Amniotic stem cell (primary cell): Measurements from ENCODE around the gene TMEM127.
"Not testable (repeated sequence)": the region's sequence is repeated elsewhere in the genome, so short reads cannot be mapped to it uniquely, and the experiment has no call there.

Experiments
- DNase-seq: peaks from one replicate; lab custom pipeline; 2025; lab: John Stamatoyannopoulos, UW

Gene TMEM127

DNA sequence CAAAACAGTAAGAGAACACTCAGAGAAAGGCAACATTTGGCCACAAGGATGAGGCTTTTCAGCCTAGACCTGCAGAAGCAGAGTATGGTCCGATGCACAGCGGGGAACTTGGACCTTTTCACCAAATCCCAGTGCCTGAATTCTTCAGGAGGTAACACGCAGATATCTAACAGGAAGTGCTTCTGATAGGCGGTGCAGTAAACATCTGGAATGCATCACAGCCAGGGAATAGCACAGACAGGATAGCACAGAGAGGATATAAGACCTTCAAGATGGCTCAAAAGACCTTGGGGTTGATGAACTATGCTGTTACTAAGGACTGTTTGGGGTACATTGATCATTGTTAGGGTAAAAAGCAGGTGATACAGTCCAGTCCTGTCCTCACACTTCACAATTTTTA lies 1.7 kb downstream of the TMEM127 start:
- no peak for DNase-seq

DNA sequence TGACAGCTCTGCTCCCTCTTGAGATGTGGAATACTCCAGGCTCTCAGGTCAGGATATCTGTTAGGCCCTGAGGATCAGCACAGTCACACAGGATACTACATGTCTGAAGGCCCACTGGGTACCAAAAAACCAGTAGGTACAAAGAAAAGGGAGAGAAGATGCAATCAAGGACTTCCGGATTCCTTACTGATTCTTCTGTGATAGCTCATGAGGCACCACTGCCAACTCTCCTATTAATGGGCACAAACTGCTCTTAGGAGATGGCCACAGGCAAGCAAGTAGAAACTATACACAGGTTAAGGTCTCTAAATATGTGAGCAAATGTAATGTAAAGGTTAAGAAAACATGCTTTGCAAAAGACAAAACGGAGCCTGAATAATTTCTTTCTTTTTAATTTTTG lies 3.5 kb downstream of the TMEM127 start:
- DNase-seq: no peak

DNA sequence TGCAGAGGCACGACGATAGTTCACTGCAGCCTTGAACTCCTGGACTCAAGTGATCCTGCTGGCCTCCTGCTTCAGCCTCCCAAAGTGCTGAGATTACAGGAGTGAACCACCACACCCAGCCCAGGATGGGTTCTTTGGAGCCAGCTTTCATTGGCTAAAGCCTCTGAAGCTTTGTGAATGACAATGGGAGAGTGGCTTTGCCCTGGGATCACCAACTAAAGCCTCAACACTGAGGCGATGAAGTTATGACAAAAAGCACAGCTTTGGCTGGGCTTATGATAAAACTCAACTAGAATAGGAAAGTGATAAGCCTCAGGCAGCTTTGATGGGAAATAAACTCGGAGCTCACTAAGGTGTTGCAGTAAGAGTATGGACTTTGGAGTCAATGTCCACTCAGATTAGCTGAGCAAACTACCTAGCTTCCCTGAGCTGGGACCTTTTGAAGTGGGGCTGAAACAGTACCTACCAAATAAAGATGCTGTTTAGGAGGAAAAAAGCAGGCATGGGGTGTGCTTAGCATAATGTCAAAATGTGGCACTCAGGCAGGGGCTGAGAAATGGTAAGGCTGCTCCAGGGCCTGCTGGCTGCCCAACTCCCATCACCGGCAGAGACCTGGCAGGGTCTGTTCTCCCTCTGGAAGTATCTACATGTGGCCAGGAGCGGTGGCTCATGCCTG lies 4.3 kb downstream of the TMEM127 start:
- DNase-seq: no peak

DNA sequence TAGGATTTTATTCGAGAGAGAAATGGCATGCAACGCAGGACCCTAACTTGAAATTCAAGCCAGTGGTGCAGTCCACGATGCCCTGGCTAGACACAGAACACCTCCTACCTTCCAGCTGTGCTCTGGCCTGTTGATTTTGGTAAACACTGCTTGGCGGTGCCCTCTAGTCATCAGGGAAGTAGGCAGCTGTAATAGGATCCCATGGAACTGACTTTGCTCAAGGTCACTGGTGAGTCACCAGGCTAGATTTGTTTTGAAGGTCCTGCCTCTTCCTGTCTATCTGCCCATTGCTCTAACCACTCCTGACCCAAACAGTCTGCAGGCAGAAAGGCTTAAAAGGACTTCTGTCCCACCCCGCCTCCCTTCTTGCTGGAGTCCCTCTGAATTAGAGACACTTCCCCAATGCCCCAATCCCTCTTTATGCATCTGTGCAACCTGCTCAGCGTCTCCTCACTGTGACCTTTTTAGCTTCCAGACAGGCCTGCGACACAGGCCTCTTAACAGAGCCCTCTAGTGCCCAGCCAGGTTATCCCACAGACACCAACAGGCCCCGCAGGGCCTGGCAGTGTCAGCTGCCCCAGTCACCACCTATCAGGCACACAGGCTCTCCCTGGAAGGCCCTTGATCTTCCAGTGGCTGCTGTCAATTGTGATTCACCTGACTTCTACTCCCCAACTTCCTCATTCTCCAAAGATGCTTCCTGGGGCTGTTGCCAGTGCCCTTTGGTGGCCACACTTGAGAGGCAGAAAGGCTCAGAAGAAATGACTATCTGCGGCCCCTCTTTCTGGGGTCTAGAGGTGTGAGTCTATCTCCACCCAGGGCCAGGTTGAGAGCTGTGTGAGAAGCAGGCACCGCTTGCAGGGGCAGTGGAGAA lies 5.2 kb downstream of the TMEM127 start:
- peak; percentile 56 for DNase-seq

DNA sequence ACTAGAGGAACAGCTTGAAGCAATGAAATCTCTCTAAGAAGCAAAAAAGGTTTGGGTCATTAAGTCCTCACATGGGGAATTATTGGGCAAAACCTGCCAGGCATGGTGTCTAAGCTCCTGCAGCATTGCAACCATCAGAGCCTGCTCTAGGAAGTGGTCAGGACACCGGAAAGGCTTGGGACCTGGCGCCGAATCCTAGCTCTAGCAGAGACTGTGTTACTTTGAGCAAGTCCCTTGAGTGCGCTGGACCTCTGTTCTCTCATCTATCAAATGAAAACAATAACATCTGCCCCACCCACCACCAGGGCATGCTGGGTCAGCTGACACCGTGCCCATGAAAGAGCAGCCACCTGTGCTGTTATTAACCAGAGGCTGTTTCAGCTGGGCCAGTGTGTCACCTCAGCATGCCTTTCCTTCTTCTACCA lies 6.3 kb downstream of the TMEM127 start:
- no peak for DNase-seq

DNA sequence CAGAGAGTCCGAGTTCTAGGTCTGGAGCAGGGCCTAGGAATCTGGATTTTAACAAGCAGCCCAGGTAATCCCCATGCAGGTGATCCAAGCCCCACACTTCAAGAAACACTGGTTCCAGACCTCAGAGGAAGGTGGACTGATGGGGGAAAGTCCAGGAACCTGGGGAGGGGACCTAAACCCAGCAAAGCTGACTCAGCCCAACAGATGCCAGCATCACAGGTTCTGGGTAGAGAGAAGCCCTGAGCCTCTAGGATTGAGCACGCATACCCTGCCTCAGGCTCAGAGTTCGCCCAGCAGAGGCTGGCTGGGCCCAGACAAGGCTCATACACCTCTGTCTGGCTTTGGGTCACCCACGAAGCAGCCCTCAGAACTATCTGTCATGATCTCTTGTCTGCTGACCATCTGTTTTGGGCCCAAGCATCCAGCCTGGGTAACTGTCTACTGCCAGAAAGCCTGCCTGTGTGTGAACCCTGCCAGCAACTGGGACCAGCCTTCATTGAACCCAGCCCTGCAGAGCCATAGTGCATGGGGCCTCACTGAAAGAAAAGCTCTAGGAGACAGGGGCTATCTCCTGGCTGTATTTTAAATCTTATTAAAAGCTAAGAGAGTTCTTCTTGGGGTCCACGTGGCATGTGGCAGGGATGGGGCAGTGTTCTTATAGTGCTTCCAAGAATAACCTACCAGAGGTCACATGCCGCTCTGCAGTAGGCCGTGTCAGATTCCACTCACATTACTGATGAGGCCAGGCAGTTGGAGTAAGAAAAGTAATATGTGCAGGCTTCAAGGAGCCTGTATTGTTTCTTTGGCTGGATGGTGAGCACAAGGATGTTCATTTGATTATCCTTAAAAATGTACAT lies 7.4 kb downstream of the TMEM127 start:
- no peak for DNase-seq

DNA sequence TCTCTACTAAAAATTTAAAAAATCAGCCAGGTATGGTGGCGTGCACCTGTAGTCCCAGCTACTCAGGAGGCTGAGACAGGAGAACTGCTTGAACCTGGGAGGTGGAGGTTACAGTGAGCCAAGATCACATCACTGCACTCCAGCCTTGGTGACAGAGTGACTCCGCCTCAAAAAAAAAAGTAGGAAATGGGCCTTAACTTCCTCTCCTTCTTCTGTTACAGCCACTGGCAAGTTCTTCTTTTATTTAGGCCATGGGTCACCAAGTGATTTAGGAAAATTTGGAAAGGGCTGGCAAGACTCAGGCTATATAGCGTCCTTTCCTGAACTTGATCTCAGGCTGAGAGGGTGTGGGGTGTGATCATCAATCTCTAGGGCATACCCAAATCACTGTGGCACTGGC lies 8.1 kb downstream of the TMEM127 start:
- not testable (repeated sequence) for DNase-seq

DNA sequence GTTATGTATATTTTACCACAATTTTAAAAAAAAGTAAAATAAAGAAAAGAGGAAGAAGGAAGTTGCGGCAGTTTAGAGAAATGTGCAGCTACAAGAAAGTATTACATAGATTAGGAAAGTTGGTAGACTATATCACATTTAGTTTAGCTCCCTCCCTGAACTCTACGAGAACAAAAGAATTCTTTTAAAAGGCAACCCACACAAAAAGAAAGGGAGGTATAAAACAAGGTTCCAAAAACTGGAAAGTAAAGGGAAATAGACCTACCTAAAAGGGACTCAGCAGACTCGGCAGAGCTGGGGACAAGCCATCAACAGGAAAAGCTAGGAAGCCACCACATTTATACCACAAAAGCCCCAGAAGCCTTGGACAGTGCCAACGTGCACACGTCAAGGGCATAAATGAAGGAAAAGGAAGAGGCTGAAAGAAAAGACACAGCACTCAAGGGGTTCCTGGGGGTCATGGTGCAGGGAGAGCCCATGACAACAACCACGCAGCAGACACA lies 9.1 kb downstream of the TMEM127 start:
- DNase-seq: no peak

DNA sequence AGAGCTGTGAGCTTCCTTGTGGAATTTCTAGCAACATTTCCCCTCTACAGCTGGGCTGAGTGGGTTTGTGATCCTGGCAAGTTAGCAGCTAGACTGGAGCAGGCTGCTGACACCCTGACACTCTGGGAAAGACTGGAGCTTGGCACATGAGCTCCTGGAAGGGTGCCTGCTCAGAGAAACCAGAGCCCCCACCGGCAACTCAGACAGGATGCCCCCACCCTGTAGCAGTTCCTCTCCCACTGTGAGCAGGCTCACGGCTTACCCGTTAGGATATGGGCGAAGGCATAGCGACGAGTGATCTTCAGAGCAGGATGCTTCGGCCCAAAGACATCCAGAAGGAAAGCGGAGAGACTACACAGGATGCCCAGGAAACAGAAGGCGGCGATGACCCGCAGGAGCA lies 11.2 kb downstream of the TMEM127 start:
- no peak for DNase-seq

DNA sequence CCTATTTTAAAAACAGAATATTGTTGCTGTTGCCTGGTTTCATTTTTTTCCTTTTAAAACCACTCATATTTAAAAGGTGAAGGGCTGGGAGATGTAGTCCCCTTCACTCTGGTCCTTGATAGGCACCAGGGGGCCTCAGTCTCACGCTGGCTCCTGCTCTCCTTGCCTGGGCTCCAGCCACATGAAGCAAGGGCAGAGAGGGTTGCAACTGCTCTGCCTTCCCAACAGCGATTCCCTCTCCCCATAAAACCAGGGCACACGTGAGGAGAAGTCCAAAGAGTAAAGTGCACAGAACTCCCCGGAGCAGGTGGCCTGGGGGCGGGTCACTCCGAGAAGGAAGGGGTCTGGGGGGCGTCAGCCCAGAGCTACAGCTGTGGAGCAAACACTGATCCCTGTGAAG lies 12.8 kb downstream of the TMEM127 start:
- no peak for DNase-seq

DNA sequence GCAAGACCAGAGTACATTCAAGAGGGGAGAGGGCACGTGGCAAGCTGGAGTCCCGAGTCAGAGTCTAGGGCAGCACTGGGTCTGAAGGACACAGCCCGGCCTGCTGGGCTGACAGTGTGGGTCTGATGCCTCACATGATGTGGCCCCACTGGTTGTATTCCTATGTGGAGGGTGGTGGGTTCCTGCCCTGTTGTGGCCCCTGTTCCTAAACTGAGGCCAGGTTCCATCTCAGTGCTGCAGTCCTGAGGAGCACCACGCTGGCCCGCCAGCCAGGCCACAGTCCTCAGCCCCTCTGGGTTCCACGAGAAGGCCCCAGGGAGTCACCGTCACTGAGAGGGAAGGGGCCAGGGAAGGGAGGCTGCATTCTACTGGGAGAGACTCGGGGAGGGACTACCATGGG lies 13.3 kb downstream of the TMEM127 start:
- no peak for DNase-seq

DNA sequence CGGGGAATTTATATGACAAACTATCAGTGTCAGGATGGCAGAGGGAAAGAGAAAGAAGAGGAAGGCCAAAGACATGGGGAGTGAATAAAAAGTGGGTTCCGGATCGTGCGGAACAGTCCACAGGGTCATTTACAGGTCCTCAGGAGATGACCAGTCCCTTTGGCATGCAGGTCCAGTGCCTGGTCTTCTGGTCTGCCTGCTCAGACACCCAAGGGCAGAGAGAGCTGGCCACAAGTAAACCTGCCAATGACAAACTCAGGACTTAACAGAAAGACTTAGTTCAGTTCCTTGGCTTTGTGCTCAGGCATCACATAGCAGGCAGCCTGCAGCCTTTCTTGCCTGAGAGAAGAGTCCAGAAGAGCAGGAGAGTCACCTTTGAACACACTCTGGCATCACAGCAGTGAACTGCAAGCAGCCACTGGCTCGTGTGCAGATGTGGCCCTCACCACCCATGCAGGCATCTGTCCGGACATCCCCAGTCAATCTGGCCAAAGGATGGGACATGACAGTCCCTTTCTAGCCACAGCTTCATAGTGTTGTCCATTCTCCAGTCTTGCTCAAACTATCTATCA lies 14.0 kb downstream of the TMEM127 start:
- DNase-seq: peak; percentile 74

DNA sequence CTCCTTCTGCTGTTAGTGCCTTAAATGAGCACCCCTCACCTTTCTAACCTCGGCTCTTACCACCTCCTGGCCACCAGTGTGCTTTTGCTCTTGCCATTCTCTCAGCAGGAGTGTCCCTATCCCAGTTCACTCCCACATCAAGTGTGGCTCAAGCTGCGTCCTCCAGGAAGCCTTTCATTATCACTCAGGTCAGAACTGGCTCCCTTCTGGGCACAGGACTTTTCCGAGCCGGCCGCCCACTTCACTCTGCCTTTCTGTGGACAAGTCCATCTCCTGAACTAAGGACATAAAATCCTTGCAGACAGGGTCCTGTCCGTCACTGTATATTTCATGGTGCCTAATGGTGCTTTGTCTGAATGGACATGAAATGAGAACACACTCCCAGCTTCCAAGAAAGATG lies 15.6 kb downstream of the TMEM127 start:
- DNase-seq: no peak

DNA sequence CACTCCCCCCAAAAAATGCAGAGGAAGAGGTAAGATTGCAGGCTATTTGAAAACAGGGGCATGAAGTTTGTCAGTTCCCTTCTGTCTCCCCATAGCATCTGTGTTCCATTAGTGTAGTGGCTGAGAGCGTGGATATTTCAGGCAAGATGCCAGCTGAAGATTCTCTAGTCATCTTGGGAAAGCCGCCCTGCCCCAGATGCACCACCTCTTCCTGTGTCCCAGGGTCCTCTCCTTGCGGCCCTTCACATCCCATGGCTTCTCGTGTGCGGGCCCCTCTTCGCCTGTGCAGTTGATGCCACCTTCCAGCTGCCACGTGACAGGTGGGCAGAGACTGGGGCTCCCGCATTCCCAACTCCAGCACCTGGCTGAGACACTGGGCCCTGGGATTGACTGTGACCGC lies 16.1 kb downstream of the TMEM127 start:
- DNase-seq: peak; percentile 55

DNA sequence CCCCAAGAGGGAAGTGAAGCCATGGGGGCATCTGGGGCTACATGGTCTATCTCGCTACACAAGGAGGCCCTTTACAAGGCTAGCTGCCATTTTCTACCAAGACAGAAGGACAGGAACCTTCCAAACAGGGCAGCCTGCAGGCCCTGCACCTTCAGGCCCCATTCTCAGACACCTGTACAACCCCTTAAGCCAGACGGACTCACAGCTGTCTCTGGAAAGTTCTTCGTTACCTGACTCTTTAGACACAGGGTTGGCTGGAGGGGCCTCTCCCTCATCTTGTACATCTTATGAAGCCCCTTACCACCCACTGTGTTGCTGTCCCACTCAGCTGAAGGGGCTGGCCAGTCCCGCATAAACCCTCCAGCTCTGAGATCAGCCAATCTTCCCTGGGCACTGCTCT lies 17.2 kb downstream of the TMEM127 start:
- DNase-seq: no peak

DNA sequence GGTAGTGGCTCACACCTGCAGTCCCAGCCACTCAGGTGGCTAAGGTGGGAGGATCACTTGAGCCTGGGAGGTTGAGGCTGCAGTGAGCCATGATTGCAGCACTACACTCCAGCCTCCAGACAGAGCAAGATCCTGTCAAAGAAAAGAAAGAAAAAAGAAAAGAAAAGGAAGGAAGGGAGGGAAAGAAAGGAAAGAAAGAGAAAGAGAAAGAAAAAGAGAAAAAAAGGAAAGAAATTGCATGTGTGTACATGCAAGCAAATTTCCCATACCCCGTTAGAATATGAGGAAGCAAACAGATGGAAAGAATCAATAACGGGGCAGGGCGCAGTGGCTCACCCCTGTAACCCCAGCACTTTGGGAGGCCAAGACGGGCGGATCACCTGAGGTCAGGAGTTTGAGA lies 17.9 kb downstream of the TMEM127 start:
- no peak for DNase-seq

DNA sequence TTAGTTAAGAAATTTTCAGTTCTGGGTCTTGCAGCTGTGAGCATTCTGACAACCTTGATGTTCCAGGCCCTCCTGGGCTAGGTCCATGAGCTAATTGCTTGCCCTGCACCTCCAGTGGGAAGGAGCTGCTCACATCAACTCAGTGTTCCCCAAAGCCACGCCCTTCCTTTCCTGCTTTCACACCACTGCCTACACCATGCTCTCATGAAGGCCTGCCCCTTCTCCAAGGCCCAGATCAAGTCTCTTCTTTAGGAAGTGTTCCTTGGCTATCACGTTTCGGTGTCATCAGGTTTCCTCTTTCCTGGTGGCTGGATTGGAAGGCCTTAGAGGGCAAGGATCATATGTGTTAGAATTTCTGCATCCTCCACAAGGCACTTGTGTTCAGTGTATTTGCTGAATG lies 18.8 kb downstream of the TMEM127 start:
- DNase-seq: no peak

DNA sequence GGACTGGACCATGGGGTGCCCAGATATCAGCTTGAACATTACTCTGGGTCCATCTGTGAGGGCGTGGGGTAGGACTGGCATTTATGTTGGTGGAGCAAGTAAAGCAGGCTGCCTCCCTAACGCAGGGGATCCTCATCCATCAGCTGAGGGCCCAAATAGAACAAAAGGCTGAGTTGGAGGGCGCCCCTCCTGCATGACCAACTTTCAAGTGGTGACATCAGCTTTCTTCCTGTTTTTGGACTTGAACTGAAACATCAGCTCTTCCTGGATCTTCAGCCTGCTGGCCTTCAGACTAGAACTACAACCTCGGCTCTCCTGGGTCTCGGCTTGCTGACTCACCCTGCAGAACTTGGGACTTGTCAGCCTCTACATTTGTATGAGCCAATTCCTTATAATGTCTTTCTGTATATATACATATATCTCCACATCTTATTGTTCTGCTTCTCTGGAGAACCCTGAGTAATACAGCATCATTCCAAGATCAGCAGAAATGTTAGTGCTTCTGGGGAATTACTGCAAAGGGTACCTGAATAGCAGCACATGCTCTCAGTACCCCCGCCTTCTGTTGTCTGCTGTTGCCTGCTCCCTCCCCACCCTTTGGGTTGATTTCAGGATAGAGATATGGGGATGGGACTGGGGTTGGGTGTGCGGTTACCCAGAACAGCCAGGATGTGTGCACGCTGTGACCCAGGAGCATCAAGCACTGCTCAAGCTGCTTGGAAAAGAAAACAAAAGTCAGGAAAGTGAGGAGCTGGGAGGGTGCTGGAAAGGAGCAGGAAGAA lies 20.0 kb downstream of the TMEM127 start:
- no peak for DNase-seq

DNA sequence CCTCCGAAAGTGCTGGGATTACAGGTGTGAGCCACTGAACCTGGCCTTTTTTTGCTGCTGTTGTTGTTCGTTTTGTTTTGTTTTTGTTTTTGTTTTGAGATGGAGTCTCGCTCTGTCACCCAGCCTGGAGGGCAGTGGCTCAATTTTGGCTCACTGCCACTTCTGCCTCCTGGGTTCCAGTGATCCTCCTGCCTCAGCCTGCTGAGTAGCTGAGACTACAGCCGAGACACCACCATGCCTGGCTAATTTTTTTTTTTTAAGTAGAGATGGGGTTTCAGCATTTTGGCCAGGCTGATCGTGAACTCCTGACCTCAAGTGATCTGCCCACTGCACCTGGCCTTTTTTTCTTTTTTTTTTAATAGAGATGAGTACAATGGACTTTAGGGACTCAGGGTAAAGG lies 22.0 kb downstream of the TMEM127 start:
- DNase-seq: no peak

DNA sequence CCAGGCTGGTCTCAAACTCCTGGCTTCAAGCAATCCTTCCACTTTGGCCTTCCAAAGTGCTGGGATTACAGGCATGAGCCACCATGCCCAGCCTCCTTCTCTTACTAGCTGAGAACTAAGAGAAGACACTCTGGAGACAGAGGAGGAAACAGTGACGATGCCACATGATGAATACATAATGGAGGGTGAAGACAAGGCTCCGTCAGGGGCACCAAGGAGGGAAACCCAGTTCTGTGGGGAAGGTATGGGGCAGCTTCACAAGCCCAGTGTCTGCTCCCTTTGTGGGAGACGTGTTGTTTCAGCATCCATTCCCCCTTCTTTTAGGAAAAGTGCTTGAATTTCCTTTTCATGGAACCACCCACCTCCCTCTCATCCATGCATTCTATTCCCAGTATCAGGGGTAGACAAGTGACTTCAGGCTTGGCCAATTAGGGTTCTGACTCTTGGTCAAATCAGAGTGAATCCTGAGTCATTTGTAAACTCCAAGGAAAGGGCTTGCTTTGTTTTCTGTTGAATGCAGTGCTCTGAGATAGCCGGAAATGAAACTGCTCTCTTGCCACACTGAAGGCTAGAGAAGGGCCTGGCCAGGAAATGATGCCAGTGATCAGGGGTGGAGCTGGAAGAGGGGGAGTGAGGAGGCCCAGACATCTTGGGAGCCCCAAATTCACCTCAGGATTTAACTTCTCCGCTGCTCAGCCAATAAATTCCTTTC lies 23.7 kb downstream of the TMEM127 start:
- DNase-seq: peak; percentile 24

DNA sequence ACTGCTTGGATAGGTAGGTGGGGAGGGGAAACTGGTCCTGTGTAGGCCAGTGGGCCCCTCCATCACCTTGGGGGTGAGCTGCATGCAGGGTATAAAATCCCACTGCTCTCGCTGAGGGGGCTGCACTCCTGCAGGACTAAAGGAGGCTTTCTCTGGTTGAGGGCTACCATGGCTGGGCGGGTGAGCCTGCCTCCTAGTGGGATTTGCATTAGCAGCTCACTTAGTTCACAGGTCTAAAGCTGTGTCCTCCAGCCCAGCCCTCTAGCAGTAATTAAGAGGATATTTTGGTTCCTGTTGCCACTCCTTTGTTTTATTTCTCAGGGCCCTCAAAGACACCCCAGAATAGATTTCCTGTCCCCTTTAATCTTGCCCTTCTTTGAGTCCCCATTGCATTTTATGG lies 24.6 kb downstream of the TMEM127 start:
- no peak for DNase-seq
